Ovary (tissue), 3 donors: Measurements from ENCODE around the gene ARFGAP3.

ENCODE experiments used
- POLR2A ChIP-seq: fragments of 450-650 bp; IDR thresholded peaks from one replicate; pipeline ENCODE4 v1.6.1; 2017; ENCODE audit warnings: antibody characterized with exemption, mild to moderate bottlenecking, moderate library complexity
- TF ChIP-seq, protein P1 (sequence below), 3 donors: fragments of 450-650 bp in 2 of 3; fragments of 200-600 bp in 1 of 3; IDR thresholded peaks; one replicate each; pipeline versions ENCODE4 v1.5.1 to v1.8.0; 2016 to 2022; ENCODE audit warnings: antibody characterized with exemption in 3 of 3, mild to moderate bottlenecking in 1 of 3
- donor health status: DM: no; HTN: no; CAD: no.

- TF ChIP-seq POLR2A: no peak
- TF ChIP-seq, protein P1, sequence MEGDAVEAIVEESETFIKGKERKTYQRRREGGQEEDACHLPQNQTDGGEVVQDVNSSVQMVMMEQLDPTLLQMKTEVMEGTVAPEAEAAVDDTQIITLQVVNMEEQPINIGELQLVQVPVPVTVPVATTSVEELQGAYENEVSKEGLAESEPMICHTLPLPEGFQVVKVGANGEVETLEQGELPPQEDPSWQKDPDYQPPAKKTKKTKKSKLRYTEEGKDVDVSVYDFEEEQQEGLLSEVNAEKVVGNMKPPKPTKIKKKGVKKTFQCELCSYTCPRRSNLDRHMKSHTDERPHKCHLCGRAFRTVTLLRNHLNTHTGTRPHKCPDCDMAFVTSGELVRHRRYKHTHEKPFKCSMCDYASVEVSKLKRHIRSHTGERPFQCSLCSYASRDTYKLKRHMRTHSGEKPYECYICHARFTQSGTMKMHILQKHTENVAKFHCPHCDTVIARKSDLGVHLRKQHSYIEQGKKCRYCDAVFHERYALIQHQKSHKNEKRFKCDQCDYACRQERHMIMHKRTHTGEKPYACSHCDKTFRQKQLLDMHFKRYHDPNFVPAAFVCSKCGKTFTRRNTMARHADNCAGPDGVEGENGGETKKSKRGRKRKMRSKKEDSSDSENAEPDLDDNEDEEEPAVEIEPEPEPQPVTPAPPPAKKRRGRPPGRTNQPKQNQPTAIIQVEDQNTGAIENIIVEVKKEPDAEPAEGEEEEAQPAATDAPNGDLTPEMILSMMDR (IDR thresholded peaks at IDR 0.05): no peak
These were observed 30.7 kb upstream of the ARFGAP3 start for GRCh38 chr22:42887523-42888507.
